HEK293 (cell line): ENCODE data around the gene ZFYVE28.

Experiments
- KLF1 ChIP-seq: fragments of 450-650 bp; formaldehyde crosslinking; IDR thresholded peaks from 2 replicates; pipeline ENCODE4 v1.5.1; 2016; ENCODE audit warnings: missing biosample characterization, missing genetic modification characterization
- PRDM1 ChIP-seq: fragments of 450-650 bp; formaldehyde crosslinking; IDR thresholded peaks from 2 replicates; pipeline ENCODE4; 2016; ENCODE audit warnings: missing biosample characterization, missing genetic modification characterization
- SP7 ChIP-seq: fragments of 450-650 bp; formaldehyde crosslinking; IDR thresholded peaks from 2 replicates; pipeline ENCODE4 v1.5.1; 2016; ENCODE audit warnings: missing biosample characterization, missing genetic modification characterization
- ZBTB8A ChIP-seq: fragments of 450-650 bp; formaldehyde crosslinking; IDR thresholded peaks from 2 replicates; pipeline ENCODE4 v1.5.1; 2016; ENCODE audit warnings: missing biosample characterization, missing genetic modification characterization
- ZEB2 ChIP-seq: fragments of 450-650 bp; formaldehyde crosslinking; IDR thresholded peaks from 2 replicates; pipeline ENCODE4 v1.5.1; 2016; ENCODE audit warnings: missing biosample characterization, missing genetic modification characterization
- ZNF558 ChIP-seq: fragments of 450-650 bp; formaldehyde crosslinking; IDR thresholded peaks from 2 replicates; pipeline ENCODE4 v1.5.1; 2016; ENCODE audit warnings: missing biosample characterization, missing genetic modification characterization
- ZSCAN30 ChIP-seq: fragments of 450-650 bp; IDR thresholded peaks from 2 replicates; pipeline ENCODE4 v1.5.1; 2018; ENCODE audit warnings: missing biosample characterization, mild to moderate bottlenecking, missing genetic modification characterization, moderate library complexity
- TF ChIP-seq, protein P1 (sequence below): fragments of 450-650 bp; formaldehyde crosslinking; IDR thresholded peaks from 2 replicates; pipeline ENCODE4 v1.5.1; 2016; ENCODE audit warnings: missing biosample characterization, missing genetic modification characterization
- TF ChIP-seq, protein P2 (sequence below): fragments of 450-650 bp; formaldehyde crosslinking; IDR thresholded peaks from 2 replicates; pipeline ENCODE4 v1.5.1; 2016; ENCODE audit warnings: missing biosample characterization, missing genetic modification characterization
- TF ChIP-seq, protein P3 (sequence below): fragments of 450-650 bp; formaldehyde crosslinking; IDR thresholded peaks from 2 replicates; pipeline ENCODE4 v1.5.1; 2016; ENCODE audit warnings: missing biosample characterization, missing genetic modification characterization

DNA sequence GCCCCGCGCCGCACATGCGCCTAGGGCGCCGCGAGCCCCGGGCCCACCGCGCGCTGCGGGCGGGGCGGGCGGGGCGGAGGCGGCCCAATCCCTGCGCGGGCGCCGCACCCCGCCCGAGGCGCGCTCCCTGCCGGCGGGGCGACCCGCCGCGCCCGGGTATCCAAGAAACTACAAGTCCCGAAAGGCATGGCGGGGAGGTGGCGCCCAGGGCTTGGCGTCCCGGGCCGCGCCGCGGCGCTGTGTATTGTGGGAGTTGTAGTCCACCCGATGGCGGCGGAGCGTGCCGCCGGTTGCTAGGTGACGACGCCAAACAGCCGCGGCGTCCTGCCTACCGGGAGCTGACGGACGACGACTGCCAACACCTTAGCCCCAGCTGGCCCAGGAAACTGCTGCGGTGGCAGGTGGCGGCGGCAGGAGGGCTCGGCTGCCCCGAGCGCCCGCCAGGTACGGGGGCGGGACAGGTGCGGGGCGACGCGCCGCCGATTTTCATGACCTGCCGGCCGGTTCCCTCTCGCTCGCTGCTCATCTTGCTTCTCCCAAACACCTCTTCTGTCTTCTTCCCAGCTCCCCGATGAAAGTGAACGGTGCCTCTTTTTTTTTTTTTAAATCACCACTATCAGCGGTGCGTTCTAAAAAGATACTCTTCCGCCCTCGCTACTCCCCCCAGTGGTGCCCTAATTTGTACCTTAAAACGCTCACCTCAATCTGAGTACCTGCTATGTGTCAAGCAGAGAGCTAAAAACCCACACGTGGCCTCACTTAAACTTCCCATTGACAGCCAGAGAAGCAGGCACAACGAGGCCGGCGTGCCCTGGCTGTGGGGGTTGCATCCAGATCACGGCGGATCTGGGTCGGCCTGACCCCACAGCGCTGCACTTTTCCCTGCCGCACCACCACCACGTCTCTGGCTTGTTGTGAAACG is 466 bp upstream of the ZFYVE28 start, which contains the start of gene CFAP99:
- peak; percentile 81 for TF ChIP-seq ZEB2 (tag by site-specific recombination)
- TF ChIP-seq, protein P1, sequence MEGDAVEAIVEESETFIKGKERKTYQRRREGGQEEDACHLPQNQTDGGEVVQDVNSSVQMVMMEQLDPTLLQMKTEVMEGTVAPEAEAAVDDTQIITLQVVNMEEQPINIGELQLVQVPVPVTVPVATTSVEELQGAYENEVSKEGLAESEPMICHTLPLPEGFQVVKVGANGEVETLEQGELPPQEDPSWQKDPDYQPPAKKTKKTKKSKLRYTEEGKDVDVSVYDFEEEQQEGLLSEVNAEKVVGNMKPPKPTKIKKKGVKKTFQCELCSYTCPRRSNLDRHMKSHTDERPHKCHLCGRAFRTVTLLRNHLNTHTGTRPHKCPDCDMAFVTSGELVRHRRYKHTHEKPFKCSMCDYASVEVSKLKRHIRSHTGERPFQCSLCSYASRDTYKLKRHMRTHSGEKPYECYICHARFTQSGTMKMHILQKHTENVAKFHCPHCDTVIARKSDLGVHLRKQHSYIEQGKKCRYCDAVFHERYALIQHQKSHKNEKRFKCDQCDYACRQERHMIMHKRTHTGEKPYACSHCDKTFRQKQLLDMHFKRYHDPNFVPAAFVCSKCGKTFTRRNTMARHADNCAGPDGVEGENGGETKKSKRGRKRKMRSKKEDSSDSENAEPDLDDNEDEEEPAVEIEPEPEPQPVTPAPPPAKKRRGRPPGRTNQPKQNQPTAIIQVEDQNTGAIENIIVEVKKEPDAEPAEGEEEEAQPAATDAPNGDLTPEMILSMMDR (tag by site-specific recombination) = no peak
- no peak for TF ChIP-seq ZSCAN30 (tag by site-specific recombination)
- TF ChIP-seq KLF1 (tag by site-specific recombination) = no peak
- TF ChIP-seq PRDM1 (tag by site-specific recombination) = no peak
- peak; percentile 42 for TF ChIP-seq ZBTB8A (tag by site-specific recombination)
- TF ChIP-seq SP7 (tag by site-specific recombination) = no peak
- TF ChIP-seq, protein P2, sequence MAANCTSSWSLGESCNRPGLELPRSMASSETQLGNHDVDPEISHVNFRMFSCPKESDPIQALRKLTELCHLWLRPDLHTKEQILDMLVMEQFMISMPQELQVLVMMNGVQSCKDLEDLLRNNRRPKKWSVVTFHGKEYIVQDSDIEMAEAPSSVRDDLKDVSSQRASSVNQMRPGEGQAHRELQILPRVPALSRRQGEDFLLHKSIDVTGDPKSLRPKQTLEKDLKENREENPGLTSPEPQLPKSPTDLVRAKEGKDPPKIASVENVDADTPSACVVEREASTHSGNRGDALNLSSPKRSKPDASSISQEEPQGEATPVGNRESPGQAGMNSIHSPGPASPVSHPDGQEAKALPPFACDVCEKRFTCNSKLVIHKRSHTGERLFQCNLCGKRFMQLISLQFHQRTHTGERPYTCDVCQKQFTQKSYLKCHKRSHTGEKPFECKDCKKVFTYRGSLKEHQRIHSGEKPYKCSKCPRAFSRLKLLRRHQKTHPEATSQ (tag by site-specific recombination) = no peak
- no peak for TF ChIP-seq ZNF558 (tag by site-specific recombination)
- TF ChIP-seq, protein P3, sequence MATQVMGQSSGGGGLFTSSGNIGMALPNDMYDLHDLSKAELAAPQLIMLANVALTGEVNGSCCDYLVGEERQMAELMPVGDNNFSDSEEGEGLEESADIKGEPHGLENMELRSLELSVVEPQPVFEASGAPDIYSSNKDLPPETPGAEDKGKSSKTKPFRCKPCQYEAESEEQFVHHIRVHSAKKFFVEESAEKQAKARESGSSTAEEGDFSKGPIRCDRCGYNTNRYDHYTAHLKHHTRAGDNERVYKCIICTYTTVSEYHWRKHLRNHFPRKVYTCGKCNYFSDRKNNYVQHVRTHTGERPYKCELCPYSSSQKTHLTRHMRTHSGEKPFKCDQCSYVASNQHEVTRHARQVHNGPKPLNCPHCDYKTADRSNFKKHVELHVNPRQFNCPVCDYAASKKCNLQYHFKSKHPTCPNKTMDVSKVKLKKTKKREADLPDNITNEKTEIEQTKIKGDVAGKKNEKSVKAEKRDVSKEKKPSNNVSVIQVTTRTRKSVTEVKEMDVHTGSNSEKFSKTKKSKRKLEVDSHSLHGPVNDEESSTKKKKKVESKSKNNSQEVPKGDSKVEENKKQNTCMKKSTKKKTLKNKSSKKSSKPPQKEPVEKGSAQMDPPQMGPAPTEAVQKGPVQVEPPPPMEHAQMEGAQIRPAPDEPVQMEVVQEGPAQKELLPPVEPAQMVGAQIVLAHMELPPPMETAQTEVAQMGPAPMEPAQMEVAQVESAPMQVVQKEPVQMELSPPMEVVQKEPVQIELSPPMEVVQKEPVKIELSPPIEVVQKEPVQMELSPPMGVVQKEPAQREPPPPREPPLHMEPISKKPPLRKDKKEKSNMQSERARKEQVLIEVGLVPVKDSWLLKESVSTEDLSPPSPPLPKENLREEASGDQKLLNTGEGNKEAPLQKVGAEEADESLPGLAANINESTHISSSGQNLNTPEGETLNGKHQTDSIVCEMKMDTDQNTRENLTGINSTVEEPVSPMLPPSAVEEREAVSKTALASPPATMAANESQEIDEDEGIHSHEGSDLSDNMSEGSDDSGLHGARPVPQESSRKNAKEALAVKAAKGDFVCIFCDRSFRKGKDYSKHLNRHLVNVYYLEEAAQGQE (tag by site-specific recombination) = no peak
